Ovary (tissue), 9 donors: Measurements from ENCODE around the gene BRD3. TPM values are rescaled to one million over a fixed set of nuclear protein-coding genes. Genes with fewer than 3 reads are reported as not detected.
"Not testable (repeated sequence)": the region's sequence is repeated elsewhere in the genome, so short reads cannot be mapped to it uniquely, and the experiment has no call there.

Experiments used
- DNase-seq, 5 donors: peaks; one replicate each; pipeline ENCODE4 v3.0.0-alpha.2; 2019 to 2020
- H3K27ac ChIP-seq, 2 donors: fragments of 200-600 bp; one replicate each; pipeline versions ENCODE4 v1.5.1 to v1.8.0; 2019 to 2022
- H3K27me3 ChIP-seq: fragments of 200-600 bp; one replicate; pipeline ENCODE4 v1.8.0; 2022
- H3K36me3 ChIP-seq: fragments of 200-600 bp; sonication (generic); one replicate; pipeline ENCODE4 v1.5.1; 2019
- H3K4me1 ChIP-seq: one replicate; pipeline ENCODE4 v1.8.1; 2013; ENCODE audit warnings: mild to moderate bottlenecking, moderate library complexity; ENCODE audit not compliant: insufficient read depth
- H3K4me3 ChIP-seq: fragments of 200-600 bp; sonication (generic); one replicate; pipeline ENCODE4 v1.5.1; 2017
- H3K9me3 ChIP-seq, 2 donors: fragments of 200-600 bp in 1 of 2; sonication (generic) in 1 of 2; one replicate each; pipeline versions ENCODE4 v1.5.1 to v1.8.1; 2013 to 2019; ENCODE audit warnings: mild to moderate bottlenecking in 1 of 2, moderate library complexity in 1 of 2
- CTCF ChIP-seq, 3 donors: fragments of 450-650 bp in 2 of 3; fragments of 200-600 bp in 1 of 3; IDR thresholded peaks; one replicate each; pipeline versions ENCODE4 v1.5.1 to v1.8.0; 2016 to 2022; ENCODE audit warnings: antibody characterized with exemption in 3 of 3, mild to moderate bottlenecking in 1 of 3
- EP300 ChIP-seq: sonication (generic); formaldehyde crosslinking; IDR thresholded peaks from one replicate; pipeline ENCODE4 v1.6.1; 2017; ENCODE audit warnings: antibody characterized with exemption
- POLR2A ChIP-seq: fragments of 450-650 bp; IDR thresholded peaks from one replicate; pipeline ENCODE4 v1.6.1; 2017; ENCODE audit warnings: antibody characterized with exemption, mild to moderate bottlenecking, moderate library complexity
- WGBS, 3 donors: extraction: QIAGEN DNeasy Blood & Tissue Kit in 1 of 3; methylation state at CpG; one replicate each; pipeline versions ENCODE4 v1.1.5 to v1.1.7; 2013 to 2017; 5-methylcytosine and 5-hydroxymethylcytosine counted together
- intact Hi-C, 4 donors: fragments of 100-400 bp; cut with DNase I; formaldehyde crosslinking; loops; one replicate each; pipeline versions ENCODE4 v1.11.0 to v1.15.1; 2022 to 2023
- polyA plus RNA-seq, 2 donors: library from polyadenylated mRNA; stranded (reverse); fragments of 200-250 nt in 1 of 2; fragments of 350-450 nt in 1 of 2; fragmentation: Illumina TruSeq in 1 of 2; extraction: RNeasy Lipid Tissue Mini Kit (QIAGEN cat#74804) in 1 of 2; gene quantifications; one replicate each; pipeline ENCODE4 v1.2.3, GENCODE V29; 2013 to 2014
- total RNA-seq, 7 donors: library from RNA; depleted of rRNA in 2 of 7; stranded (reverse); fragments of >200 nt in 2 of 7; fragmentation: NEBNext Ultra II Directional in 3 of 7; extraction: Animal tissue kit (Norgen Biotek cat#: 25700) in 3 of 7; gene quantifications; one replicate each; pipeline versions ENCODE4 v1.1.0 to v1.2.4, GENCODE V29; 2016 to 2023
- donor health status: DM: no; HTN: no; CAD: no; lungs with moderate emphysema.
- donor health status: DM: no; HTN: no; CAD: no.
- donor health status: Bipolar disorder and iron deficiency.
- donor health status: DM: yes; HTN: yes; CAD: no.
- donor health status: DM: no; HTN: no; CAD: no.
- donor health status: DM: yes; HTN: yes; CAD: no.

The BRD3 gene
- total and polyA plus RNA-seq, 9 donors: 14.9 to 52.1 (median 39.2) TPM

GRCh38 chr9:134101623-134102149 is 33.9 kb upstream of the BRD3 start:
- Histone ChIP-seq H3K36me3 (no peaks in the 10 kb centered on the region), H3K4me1 (no peaks in the 10 kb centered on the region), H3K27me3 (no peaks in the 10 kb centered on the region), H3K9me3 (no peaks in the 10 kb centered on the region), H3K4me3 (no peak overlapping the region), H3K27ac (no peak overlapping the region)
- no peak for DNase-seq
- 74 to 86% (median 75%) methylated on average over 11 of the region's 11 CpGs for WGBS, 3 donors
- intact Hi-C loops: no loop called here
- TF ChIP-seq EP300 (no peak), POLR2A (no peak), CTCF (IDR thresholded peaks at IDR 0.05) (no peak)

GRCh38 chr9:134101133-134101532 is 33.3 kb upstream of the BRD3 start:
- intact Hi-C loops, DNase-seq, H3K4me3 ChIP-seq, H3K27me3 ChIP-seq, H3K36me3 ChIP-seq, H3K27ac ChIP-seq, H3K9me3 ChIP-seq, H3K4me1 ChIP-seq: not testable (repeated sequence)
- WGBS, 3 donors: 64 to 68% (median 66%) methylated on average over 6 of the region's 6 CpGs

GRCh38 chr9:134100040-134100439 is 32.2 kb upstream of the BRD3 start:
- 86 to 93% (median 91%) methylated on average over 5 of the region's 5 CpGs for WGBS, 3 donors
- H3K4me1 ChIP-seq: no peaks in the 10 kb centered on the region
- no peak overlapping the region for H3K4me3 ChIP-seq
- H3K36me3 ChIP-seq: no peaks in the 10 kb centered on the region
- no peaks in the 10 kb centered on the region for H3K27me3 ChIP-seq
- no peaks in the 10 kb centered on the region for H3K9me3 ChIP-seq
- intact Hi-C loops: no loop called here
- DNase-seq: no peak
- TF ChIP-seq EP300 (no peak), CTCF (IDR thresholded peaks at IDR 0.05) (no peak), POLR2A (no peak)
- no peak overlapping the region for H3K27ac ChIP-seq

GRCh38 chr9:134099123-134099761 is 31.4 kb upstream of the BRD3 start:
- 51% methylated on average over 13 of the region's 13 CpGs for WGBS, 3 donors
- no peak for DNase-seq
- Histone ChIP-seq H3K27ac (no peak overlapping the region), H3K4me3 (no peak overlapping the region), H3K9me3 (no peaks in the 10 kb centered on the region), H3K36me3 (no peaks in the 10 kb centered on the region), H3K27me3 (no peaks in the 10 kb centered on the region), H3K4me1 (no peaks in the 10 kb centered on the region)
- TF ChIP-seq CTCF (IDR thresholded peaks at IDR 0.05): no peak
- TF ChIP-seq EP300: no peak
- no peak for TF ChIP-seq POLR2A
- intact Hi-C loops: no loop called here

- Histone ChIP-seq H3K9me3 (no peaks in the 10 kb centered on the region), H3K27me3 (no peaks in the 10 kb centered on the region), H3K36me3 (no peaks in the 10 kb centered on the region), H3K4me3 (no peak overlapping the region), H3K4me1 (no peaks in the 10 kb centered on the region), H3K27ac (no peak overlapping the region)
- 81 to 90% (median 86%) methylated on average over 4 of the region's 4 CpGs for WGBS, 3 donors
- intact Hi-C loops: no loop called here
- TF ChIP-seq CTCF (IDR thresholded peaks at IDR 0.05): no peak
- TF ChIP-seq EP300: no peak
- TF ChIP-seq POLR2A: no peak
- DNase-seq: no peak
Measured at GRCh38 chr9:134089972-134090371, 22.1 kb upstream of the BRD3 start.
